HG03045 (cell line): ENCODE data around the gene KRTAP10-3.
"Not testable (repeated sequence)": the region's sequence is repeated elsewhere in the genome, so short reads cannot be mapped to it uniquely, and the experiment has no call there.

Source experiments
- ATAC-seq: cut with Tn5 transposase; IDR thresholded peaks from one replicate; pipeline ENCODE4 v1.9.1; 2021; ENCODE audit warnings: mild to moderate bottlenecking, moderate library complexity; ENCODE audit not compliant: unreplicated experiment

The KRTAP10-3 gene

GRCh38 chr21:44558695-44559094 lies at the start of gene KRTAP10-3:
KRTAP10-3 (minus strand) TSS chr21:44558795; CDS start chr21:44558715, 80 bp downstream.
- ATAC-seq = no peak

DNA sequence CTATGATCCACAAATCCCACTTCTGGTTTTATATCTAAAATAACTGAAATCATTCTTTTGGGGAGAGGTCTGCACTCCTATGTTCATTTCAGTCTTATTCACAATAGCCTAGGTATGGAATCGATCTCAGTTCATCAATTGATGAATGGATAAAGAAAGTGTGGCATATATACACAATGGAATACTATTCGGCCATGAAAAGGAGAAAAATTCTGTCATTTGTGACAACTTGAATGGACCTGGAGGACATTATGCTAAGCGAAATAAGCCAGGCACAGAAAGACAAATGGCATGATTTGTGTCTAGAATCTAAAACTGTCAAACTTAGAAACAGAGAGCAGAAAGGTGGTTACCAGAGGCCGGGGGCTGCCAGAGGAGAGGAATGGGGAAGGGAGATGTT lies 47.9 kb upstream of the KRTAP10-3 start:
- no peak for ATAC-seq

DNA sequence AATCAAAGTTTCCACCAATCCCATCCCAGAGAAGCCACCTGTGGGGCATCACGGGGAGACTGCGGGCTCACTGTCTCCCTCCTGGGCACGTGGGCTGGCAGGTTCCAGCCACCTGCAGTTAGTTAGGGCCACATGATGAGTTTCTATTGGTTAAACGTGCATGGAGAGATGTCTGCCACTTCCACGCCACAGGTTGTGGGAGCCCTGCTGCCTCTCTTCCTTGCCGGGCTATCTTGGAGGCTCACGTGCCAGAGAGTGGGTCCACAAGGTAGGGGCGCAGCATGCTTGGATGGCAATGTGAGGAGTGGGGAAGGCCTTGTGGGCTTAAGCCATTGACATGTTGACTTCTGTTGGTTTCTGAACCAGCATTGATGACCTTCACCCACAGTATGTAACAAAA lies 45.3 kb upstream of the KRTAP10-3 start:
- no peak for ATAC-seq

DNA sequence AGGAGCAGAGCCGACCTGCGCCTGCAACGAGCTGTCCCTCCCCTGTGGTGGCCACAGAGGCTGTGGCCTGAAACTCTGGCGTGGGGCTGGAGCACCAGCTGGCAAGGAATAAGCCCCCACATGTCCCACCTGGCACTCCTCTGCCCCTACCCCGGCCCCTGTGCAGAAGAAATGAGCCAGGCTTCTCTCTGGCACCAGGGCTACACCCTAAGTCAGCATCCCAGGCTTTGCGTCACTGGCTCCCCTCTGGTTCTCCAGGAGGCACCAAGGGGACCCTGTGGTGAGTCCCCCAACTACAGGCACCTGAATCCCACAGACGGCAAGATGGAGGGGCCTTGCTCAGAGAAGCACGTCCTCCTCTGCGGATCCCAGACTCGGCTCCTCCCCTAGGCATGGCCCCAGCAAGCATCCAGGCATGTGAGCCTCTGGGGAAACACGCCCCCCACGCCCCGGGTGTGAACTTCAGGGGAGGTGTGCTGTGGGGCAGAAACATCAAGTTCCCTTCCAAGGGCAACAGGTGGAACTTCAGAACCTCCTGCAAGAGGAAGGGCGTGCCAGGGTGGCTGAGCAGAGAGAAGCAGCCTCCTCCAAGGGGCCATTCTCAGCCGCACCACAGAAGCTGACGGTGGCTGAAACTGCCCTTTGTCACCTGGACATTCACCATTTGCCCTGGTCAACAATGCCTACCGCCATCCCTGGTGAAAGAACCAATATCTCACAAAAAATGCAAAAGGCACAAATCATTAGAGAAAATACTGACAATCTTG lies 44.7 kb upstream of the KRTAP10-3 start:
- ATAC-seq = no peak

GRCh38 chr21:44602463-44602850 lies 43.9 kb upstream of the KRTAP10-3 start:
- no peak for ATAC-seq

DNA sequence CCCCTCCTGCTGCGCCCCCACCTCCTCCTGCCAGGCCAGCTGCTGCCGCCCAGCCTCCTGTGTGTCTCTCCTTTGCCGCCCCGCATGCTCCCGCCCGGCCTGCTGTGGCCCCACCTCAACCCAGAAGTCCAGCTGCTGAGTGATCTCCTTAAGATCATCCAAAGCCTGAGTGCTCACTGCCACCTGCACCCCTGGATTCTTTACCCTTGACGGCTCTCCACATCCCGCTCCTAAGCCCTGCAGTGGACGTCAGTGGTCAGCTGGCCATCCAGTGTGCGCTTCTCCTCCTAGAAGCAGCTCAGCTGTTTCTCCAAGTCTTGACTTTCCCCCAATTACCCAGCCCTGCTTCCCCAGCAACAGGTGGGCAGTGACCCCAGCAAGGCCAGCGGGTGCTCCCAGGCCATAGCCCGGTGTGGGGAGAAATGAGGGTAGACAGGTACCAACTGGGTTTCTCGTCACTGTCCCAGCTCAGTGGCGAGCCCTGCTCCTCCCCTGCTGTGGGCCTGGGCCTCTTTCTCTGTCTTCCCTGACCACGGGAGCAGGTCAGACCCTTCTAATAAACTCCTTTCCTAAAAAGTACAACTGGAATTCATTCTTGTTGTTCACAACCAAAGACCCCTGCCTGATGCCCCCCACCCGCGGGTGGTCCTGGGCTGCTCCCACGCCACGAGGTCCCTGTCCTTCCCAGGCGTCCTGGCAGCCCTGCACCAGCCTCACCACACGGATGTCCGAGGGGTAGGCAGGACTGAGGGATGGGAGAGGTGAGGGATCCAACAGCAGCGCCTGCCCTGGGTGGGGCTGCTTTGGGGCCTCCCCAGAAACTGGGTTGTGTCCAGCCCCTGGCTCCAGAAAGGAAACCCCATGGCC lies 43.2 kb upstream of the KRTAP10-3 start:
- ATAC-seq = no peak

DNA sequence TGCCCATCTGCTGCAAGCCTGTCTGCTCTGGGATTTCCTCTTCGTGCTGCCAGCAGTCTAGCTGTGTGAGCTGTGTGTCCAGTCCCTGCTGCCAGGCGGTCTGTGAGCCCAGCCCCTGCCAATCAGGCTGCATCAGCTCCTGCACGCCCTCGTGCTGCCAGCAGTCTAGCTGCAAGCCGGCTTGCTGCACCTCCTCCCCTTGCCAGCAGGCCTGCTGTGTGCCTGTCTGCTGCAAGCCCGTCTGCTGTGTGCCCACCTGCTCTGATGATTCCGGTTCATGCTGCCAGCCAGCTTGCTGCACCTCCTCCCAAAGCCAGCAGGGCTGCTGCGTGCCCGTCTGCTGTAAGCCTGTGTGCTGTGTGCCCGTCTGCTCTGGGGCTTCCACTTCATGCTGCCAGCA lies 42.5 kb upstream of the KRTAP10-3 start:
- ATAC-seq = not testable (repeated sequence)

DNA sequence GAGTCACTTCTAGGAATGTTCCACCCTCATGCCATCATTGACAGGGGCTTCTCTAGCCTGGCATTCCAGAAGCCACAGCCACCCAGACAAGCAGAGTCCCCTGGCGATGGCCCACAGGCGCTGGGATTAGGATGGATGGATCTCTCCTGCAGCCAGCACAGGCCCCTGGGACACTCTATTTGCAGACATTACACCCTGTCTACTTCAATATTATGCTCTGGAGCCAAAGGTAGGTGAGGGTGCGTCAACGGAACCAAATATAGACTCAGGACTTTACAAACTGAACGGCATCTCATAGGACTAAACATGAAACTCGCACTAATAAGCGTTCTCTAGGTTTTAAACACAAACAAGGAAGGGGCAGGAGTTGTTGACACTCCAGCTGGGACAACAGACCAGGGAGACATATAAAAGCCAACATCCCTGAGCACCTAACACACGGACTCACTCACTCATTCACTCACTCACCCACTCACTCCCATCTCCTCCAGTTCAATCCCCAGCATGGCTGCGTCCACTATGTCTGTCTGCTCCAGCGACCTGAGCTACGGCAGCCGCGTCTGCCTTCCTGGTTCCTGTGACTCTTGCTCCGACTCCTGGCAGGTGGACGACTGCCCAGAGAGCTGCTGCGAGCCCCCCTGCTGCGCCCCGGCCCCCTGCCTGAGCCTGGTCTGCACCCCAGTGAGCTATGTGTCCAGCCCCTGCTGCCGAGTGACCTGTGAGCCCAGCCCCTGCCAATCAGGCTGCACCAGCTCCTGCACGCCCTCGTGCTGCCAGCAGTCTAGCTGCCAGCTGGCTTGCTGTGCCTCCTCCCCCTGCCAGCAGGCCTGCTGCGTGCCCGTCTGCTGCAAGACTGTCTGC lies 41.8 kb upstream of the KRTAP10-3 start, which contains the start of gene KRTAP10-7:
KRTAP10-7 (plus strand) TSS at position 480 of the 861 bp plus-strand sequence; CDS start at position 505, 25 bp downstream.
- not testable (repeated sequence) for ATAC-seq

- no peak for ATAC-seq
These were observed 40.9 kb upstream of the KRTAP10-3 start for GRCh38 chr21:44599264-44600029.

- no peak for ATAC-seq
These were observed 39.5 kb upstream of the KRTAP10-3 start for GRCh38 chr21:44598061-44598460.

GRCh38 chr21:44596068-44596725 lies 37.6 kb upstream of the KRTAP10-3 start:
- no peak for ATAC-seq

DNA sequence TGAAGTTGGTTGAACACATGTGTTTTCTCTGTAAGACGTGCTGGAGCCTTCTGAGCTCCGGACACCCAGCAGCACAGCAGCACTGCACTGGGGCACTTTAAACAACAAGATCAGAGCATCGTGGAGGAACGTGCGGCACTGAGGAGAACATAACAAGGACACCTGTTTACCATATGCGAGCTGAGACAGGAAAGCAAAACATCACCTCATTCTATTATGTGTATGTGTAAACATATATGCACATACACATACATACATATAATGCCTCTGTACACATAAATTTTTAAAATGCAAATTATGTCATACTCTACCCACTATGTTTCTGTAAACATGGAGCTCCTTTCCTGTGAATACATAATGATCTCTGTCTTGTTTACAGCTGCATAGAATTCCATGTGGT lies 36.9 kb upstream of the KRTAP10-3 start:
- ATAC-seq = no peak

DNA sequence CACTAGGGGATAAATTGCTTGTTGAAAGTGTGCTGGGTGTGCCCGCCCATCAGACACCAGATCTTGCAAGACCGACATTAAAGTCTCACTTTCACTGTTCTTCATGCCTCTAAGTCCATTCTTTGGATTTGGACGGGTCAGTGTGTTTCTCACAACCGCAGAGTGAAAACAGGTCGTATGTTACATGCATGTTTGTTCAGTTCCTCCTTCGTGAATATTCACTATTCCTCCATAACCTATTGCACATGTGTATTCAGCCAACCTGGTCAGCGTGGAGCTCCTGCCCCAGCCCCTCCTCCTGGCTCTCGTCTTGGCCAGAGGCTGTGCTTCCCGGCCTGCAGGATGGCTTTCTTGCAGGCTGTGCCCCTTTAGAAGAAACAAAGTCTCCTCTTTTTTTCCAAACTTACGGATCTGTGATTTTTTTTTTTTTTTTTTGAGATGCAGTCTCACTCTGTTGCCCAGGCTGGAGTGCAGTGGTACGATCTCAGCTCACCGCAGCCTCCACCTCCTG lies 35.9 kb upstream of the KRTAP10-3 start:
- ATAC-seq = no peak

- ATAC-seq = no peak
These were observed 35.2 kb upstream of the KRTAP10-3 start for GRCh38 chr21:44593598-44594405.

DNA sequence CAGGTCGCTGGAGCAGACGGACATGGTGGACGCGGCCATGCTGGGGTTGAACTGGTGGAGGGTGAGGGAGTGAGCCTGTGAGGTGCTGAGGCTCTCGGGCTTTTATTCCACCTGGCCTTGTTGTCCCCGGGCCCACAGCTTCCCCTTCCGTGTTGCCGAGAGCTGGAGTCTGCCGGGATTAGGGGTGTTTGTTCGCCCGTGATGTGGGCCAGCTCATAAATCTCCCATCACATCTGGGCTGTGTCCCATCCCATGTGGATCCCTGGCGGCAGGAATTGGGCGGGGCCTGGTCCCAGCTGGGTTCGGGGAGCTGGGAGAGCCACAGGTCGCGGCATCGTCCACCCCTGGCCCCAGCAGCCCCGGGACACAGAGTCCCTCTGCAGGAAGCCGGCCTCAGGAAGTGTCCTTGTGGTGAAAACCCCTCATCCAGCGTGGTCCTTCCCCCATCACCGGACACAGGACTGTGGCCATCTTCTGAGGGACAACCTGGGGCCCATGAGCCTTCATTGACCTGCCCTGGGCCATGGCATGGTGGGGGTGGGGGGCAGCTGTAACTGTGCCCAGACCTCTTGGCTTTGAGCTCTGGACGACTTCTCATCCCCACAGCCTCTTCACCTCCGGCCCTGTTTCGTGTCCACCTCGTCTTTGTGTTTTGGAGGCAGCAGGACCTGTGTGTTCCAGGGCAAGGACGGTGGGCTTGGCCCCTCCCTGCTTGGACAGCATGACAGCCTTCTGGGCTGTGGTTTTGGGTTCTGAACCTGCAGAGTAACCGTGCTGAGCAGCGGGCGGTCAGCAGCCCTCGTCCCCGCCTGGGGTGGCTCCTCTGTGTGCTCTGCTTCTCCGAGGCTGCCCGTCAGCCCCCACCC lies 34.1 kb upstream of the KRTAP10-3 start, which contains the start of gene KRTAP10-6:
KRTAP10-6 (minus strand) TSS at position 60 of the 866 bp plus-strand sequence; CDS start at position 39, 21 bp downstream.
- ATAC-seq = no peak

DNA sequence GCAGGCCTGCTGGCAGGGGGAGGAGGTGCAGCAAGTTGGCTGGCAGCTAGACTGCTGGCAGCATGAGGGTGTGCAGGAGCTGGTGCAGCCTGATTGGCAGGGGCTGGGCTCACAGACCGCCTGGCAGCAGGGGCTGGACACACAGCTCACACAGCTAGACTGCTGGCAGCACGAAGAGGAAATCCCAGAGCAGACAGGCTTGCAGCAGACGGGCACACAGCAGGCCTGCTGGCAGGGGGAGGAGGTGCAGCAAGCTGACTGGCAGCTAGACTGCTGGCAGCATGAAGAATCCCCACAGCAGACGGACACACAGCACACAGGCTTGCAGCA lies 33.2 kb upstream of the KRTAP10-3 start:
- not testable (repeated sequence) for ATAC-seq
